ENCODE data around the gene REV1. TPM values are rescaled to one million over a fixed set of nuclear protein-coding genes. Genes with fewer than 3 reads are reported as not detected.
A peak's percentile ranks its signal among the peaks of the same experiment; 100 is the strongest.

The REV1 gene
- total RNA-seq, 1 experiment from 2014 or later, result 96.3 TPM

DNA sequence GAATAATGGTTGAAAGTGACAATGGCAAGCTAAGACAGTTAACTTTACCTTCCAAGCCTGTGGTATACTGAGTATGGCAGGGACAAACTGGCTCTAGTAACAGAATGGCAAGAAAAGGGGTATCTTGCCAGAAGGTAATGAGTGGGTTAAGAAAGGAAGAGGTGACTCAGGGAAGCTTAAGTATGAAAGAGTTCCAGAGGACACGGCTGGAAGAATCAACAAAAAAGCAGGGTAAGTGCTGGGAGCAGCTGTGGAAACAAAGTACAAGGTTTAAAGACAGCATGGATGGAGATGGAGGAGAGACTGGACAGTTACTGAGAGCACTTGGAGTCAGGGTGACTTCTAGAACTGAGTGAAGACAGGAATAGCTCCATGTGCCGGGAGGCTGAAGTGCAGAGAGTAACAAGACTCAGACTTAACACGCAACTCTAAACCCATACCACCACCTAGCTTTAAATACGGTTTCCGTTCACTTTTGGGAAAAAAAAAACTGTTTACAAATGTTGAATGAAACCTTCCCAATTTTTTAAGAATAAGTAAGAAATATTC is 69.0 kb downstream of the REV1 start:
- H3K4me1 ChIP-seq (ENCODE audit: low read length), result no peaks in the 10 kb centered on the region
- no peak overlapping the region for H2AFZ ChIP-seq (ENCODE audit: low read length)
- no peaks in the 10 kb centered on the region for H4K20me1 ChIP-seq (ENCODE audit: insufficient read depth, low read depth, low read length)
- peaks cover 68% of the 10 kb centered on the region for H3K36me3 ChIP-seq (ENCODE audit: insufficient read depth, low read length)
- H3K9me3 ChIP-seq (ENCODE audit: low read length), result no peaks in the 10 kb centered on the region
- peaks cover 40% of the 10 kb centered on the region for H3K79me2 ChIP-seq (ENCODE audit: low read length)
- no peak overlapping the region for H3K4me3 ChIP-seq (ENCODE audit: low read length)
- no peaks in the 10 kb centered on the region for H3K9me2 ChIP-seq (replicated peaks; ENCODE audit: insufficient read depth, low read length)
- H3K9ac ChIP-seq (ENCODE audit: low read length), result no peak overlapping the region
- H3K4me2 ChIP-seq (ENCODE audit: low read depth, low read length, poor library complexity, severe bottlenecking), result no peak overlapping the region
- no peaks in the 10 kb centered on the region for H3K27me3 ChIP-seq (ENCODE audit: low read length)
- no peak overlapping the region for H3K27ac ChIP-seq (ENCODE audit: low read length)
- peak; percentile 36 for DNase-seq

DNA sequence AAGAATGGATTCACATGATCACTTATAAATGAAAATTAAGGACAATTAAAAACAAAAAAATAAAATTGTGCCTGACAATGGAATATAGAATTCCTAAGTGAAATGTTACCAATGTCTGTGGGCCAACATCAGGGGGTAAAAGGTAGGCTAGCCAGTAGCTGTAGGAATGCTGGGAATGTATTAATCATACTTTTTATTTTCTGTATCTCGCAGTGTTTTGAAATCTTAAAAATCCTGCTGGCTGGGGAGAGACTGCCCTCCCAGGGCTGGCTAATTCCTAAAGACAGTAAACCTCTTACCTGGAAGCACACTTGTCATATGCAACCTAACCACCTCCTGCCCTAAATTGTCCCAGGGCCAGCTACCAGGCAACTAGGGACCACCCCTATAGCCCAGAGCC is 69.8 kb downstream of the REV1 start:
- H3K27me3 ChIP-seq (ENCODE audit: low read length), result no peaks in the 10 kb centered on the region
- H2AFZ ChIP-seq (ENCODE audit: low read length), result no peak overlapping the region
- H3K79me2 ChIP-seq (ENCODE audit: low read length), result peaks cover 37% of the 10 kb centered on the region
- no peak overlapping the region for H3K9ac ChIP-seq (ENCODE audit: low read length)
- no peaks in the 10 kb centered on the region for H3K4me1 ChIP-seq (ENCODE audit: low read length)
- H4K20me1 ChIP-seq (ENCODE audit: insufficient read depth, low read depth, low read length), result no peaks in the 10 kb centered on the region
- H3K27ac ChIP-seq (ENCODE audit: low read length), result no peak overlapping the region
- no peaks in the 10 kb centered on the region for H3K9me2 ChIP-seq (replicated peaks; ENCODE audit: insufficient read depth, low read length)
- no peak overlapping the region for H3K4me2 ChIP-seq (ENCODE audit: low read depth, low read length, poor library complexity, severe bottlenecking)
- peaks cover 69% of the 10 kb centered on the region for H3K36me3 ChIP-seq (ENCODE audit: insufficient read depth, low read length)
- no peak overlapping the region for H3K4me3 ChIP-seq (ENCODE audit: low read length)
- DNase-seq, result no peak
- no peaks in the 10 kb centered on the region for H3K9me3 ChIP-seq (ENCODE audit: low read length)

- Histone ChIP-seq H3K4me2 (ENCODE audit: low read depth, low read length, poor library complexity, severe bottlenecking) (no peak overlapping the region), H3K4me3 (ENCODE audit: low read length) (no peak overlapping the region), H3K9me2 (replicated peaks; ENCODE audit: insufficient read depth, low read length) (no peaks in the 10 kb centered on the region), H3K9me3 (ENCODE audit: low read length) (no peaks in the 10 kb centered on the region), H3K9ac (ENCODE audit: low read length) (no peak overlapping the region), H3K79me2 (ENCODE audit: low read length) (peaks cover 21% of the 10 kb centered on the region), H4K20me1 (ENCODE audit: insufficient read depth, low read depth, low read length) (no peaks in the 10 kb centered on the region), H3K4me1 (ENCODE audit: low read length) (no peaks in the 10 kb centered on the region), H3K36me3 (ENCODE audit: insufficient read depth, low read length) (peaks cover 71% of the 10 kb centered on the region; the same call in 1 of the 2 replicates), H2AFZ (ENCODE audit: low read length) (no peak overlapping the region), H3K27ac (ENCODE audit: low read length) (no peak overlapping the region), H3K27me3 (ENCODE audit: low read length) (no peaks in the 10 kb centered on the region)
- no peak for DNase-seq
Observed at GRCh38 chr2:99417396-99417795, 72.4 kb downstream of the REV1 start.

- Histone ChIP-seq H3K27ac (ENCODE audit: low read length) (no peak overlapping the region), H3K36me3 (ENCODE audit: insufficient read depth, low read length) (peaks cover 59% of the 10 kb centered on the region; the same call in 1 of the 2 replicates), H3K9me3 (ENCODE audit: low read length) (no peaks in the 10 kb centered on the region), H3K9me2 (replicated peaks; ENCODE audit: insufficient read depth, low read length) (no peaks in the 10 kb centered on the region), H3K4me2 (ENCODE audit: low read depth, low read length, poor library complexity, severe bottlenecking) (no peak overlapping the region), H3K4me3 (ENCODE audit: low read length) (no peak overlapping the region), H3K4me1 (ENCODE audit: low read length) (no peaks in the 10 kb centered on the region), H2AFZ (ENCODE audit: low read length) (no peak overlapping the region), H3K9ac (ENCODE audit: low read length) (no peak overlapping the region), H4K20me1 (ENCODE audit: insufficient read depth, low read depth, low read length) (no peaks in the 10 kb centered on the region), H3K27me3 (ENCODE audit: low read length) (no peaks in the 10 kb centered on the region), H3K79me2 (ENCODE audit: low read length) (0 out of 2 replicates have a peak, but pooled peaks cover 6% of the 10 kb centered on the region)
- DNase-seq, result no peak
Observed at GRCh38 chr2:99414566-99414965, 75.3 kb downstream of the REV1 start.

DNA sequence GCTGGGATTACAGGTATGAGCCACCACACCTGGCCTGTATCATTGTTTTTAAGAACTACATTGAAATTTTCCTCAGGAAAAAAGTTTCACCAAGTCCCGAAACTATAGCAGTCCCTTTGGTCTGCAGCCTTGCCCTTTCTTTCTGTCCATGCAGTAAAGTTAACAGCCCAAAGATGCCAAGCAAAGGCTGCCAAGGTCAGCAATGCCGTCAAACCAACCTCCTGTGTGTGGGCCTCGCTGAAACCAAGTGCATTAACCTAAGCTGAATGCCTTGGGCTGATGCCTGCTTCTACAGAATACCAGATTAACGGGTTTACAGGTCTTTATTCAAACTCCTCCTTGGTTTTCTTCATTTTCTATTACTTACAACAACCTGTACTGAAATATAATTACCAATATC is 79.5 kb downstream of the REV1 start:
- Histone ChIP-seq H3K36me3 (ENCODE audit: insufficient read depth, low read length) (peaks cover 62% of the 10 kb centered on the region; the same call in 1 of the 2 replicates), H3K79me2 (ENCODE audit: low read length) (peaks cover under 1% of the 10 kb centered on the region; the same call in 1 of the 2 replicates), H3K9me2 (replicated peaks; ENCODE audit: insufficient read depth, low read length) (no peaks in the 10 kb centered on the region), H3K9ac (ENCODE audit: low read length) (no peak overlapping the region), H3K27me3 (ENCODE audit: low read length) (no peaks in the 10 kb centered on the region), H3K4me2 (ENCODE audit: low read depth, low read length, poor library complexity, severe bottlenecking) (no peak overlapping the region), H3K9me3 (ENCODE audit: low read length) (no peaks in the 10 kb centered on the region), H4K20me1 (ENCODE audit: insufficient read depth, low read depth, low read length) (no peaks in the 10 kb centered on the region), H2AFZ (ENCODE audit: low read length) (no peak overlapping the region), H3K4me1 (ENCODE audit: low read length) (peaks cover 7% of the 10 kb centered on the region), H3K27ac (ENCODE audit: low read length) (no peak overlapping the region), H3K4me3 (ENCODE audit: low read length) (no peak overlapping the region)
- no peak for DNase-seq

DNA sequence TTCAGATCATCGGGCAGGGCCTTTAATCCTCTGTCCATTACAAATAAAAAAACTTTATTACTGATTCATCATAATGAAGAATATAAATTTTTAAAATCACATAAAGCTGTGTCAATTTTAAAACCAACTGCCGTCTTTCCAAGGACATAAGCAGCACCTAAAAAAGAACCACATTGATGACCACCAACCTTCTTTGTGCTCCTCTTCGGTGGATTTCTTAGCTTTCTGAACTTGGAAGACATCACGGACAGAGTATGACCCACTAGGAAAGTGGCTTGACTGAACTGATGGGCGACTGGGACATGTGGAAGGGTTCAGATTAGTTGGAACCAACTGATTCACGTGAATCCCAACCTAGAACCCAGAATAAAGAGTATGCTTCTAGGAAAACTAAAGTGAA is 83.7 kb downstream of the REV1 start:
- H3K4me3 ChIP-seq (ENCODE audit: low read length), result no peak overlapping the region
- no peaks in the 10 kb centered on the region for H3K9me2 ChIP-seq (replicated peaks; ENCODE audit: insufficient read depth, low read length)
- H3K79me2 ChIP-seq (ENCODE audit: low read length), result peaks cover 10% of the 10 kb centered on the region
- no peak overlapping the region for H3K9ac ChIP-seq (ENCODE audit: low read length)
- no peaks in the 10 kb centered on the region; the same call in 1 of the 2 replicates for H4K20me1 ChIP-seq (ENCODE audit: insufficient read depth, low read depth, low read length)
- H3K4me1 ChIP-seq (ENCODE audit: low read length), result peaks cover 17% of the 10 kb centered on the region
- H3K27me3 ChIP-seq (ENCODE audit: low read length), result no peaks in the 10 kb centered on the region
- peaks cover 71% of the 10 kb centered on the region for H3K36me3 ChIP-seq (ENCODE audit: insufficient read depth, low read length)
- H3K9me3 ChIP-seq (ENCODE audit: low read length), result no peaks in the 10 kb centered on the region
- H3K27ac ChIP-seq (ENCODE audit: low read length), result no peak overlapping the region
- no peak overlapping the region for H3K4me2 ChIP-seq (ENCODE audit: low read depth, low read length, poor library complexity, severe bottlenecking)
- no peak for DNase-seq
- no peak overlapping the region for H2AFZ ChIP-seq (ENCODE audit: low read length)

- Histone ChIP-seq H2AFZ (ENCODE audit: low read length) (no peak overlapping the region), H3K27ac (ENCODE audit: low read length) (peak overlapping the region; percentile 11), H3K9me2 (replicated peaks; ENCODE audit: insufficient read depth, low read length) (no peaks in the 10 kb centered on the region), H3K36me3 (ENCODE audit: insufficient read depth, low read length) (peaks cover 82% of the 10 kb centered on the region), H3K79me2 (ENCODE audit: low read length) (peaks cover 10% of the 10 kb centered on the region), H3K4me3 (ENCODE audit: low read length) (no peak overlapping the region), H3K9ac (ENCODE audit: low read length) (no peak overlapping the region; the same call in 1 of the 2 replicates), H3K4me2 (ENCODE audit: low read depth, low read length, poor library complexity, severe bottlenecking) (no peak overlapping the region), H3K9me3 (ENCODE audit: low read length) (no peaks in the 10 kb centered on the region), H4K20me1 (ENCODE audit: insufficient read depth, low read depth, low read length) (no peaks in the 10 kb centered on the region; the same call in 1 of the 2 replicates), H3K27me3 (ENCODE audit: low read length) (no peaks in the 10 kb centered on the region), H3K4me1 (ENCODE audit: low read length) (peaks cover 17% of the 10 kb centered on the region)
- peak; percentile 51 for DNase-seq
Observed at GRCh38 chr2:99404797-99405669, 84.8 kb downstream of the REV1 start.

- DNase-seq, result no peak
- Histone ChIP-seq H3K79me2 (ENCODE audit: low read length) (peaks cover 10% of the 10 kb centered on the region), H4K20me1 (ENCODE audit: insufficient read depth, low read depth, low read length) (no peaks in the 10 kb centered on the region; the same call in 1 of the 2 replicates), H3K36me3 (ENCODE audit: insufficient read depth, low read length) (peaks cover 84% of the 10 kb centered on the region), H3K9me2 (replicated peaks; ENCODE audit: insufficient read depth, low read length) (no peaks in the 10 kb centered on the region), H2AFZ (ENCODE audit: low read length) (no peak overlapping the region), H3K4me2 (ENCODE audit: low read depth, low read length, poor library complexity, severe bottlenecking) (no peak overlapping the region), H3K4me1 (ENCODE audit: low read length) (peaks cover 17% of the 10 kb centered on the region), H3K9me3 (ENCODE audit: low read length) (no peaks in the 10 kb centered on the region), H3K27me3 (ENCODE audit: low read length) (no peaks in the 10 kb centered on the region), H3K27ac (ENCODE audit: low read length) (no peak overlapping the region), H3K9ac (ENCODE audit: low read length) (no peak overlapping the region), H3K4me3 (ENCODE audit: low read length) (no peak overlapping the region)
Observed at GRCh38 chr2:99404039-99404796, 85.6 kb downstream of the REV1 start.

Data from Karpas-422 (cell line).